Natural killer cell (primary cell): ENCODE measurements around the gene TREX2. TPM values are rescaled to one million over a fixed set of nuclear protein-coding genes. Genes with fewer than 3 reads are reported as not detected.

ENCODE experiments used
- ATAC-seq, 3 donors: fragments of 150-1000 bp in 2 of 3; fragments of 200-7000 bp in 1 of 3; cut with Tn5 transposase; 1 replicate in 1 of 3; 2 replicates in 2 of 3; pipeline ENCODE4 v1.10.0; 2021; ENCODE audit warnings: mild to moderate bottlenecking in 2 of 3, moderate library complexity in 2 of 3
- DNase-seq, 2 donors: peaks; one replicate each; pipeline versions ENCODE4 v3.0.0 to v3.0.0-alpha.2; 2013 to 2021; ENCODE audit warnings: mixed read lengths in 1 of 2
- H3K27ac ChIP-seq: one replicate; pipeline ENCODE4 v1.5.1; 2013; ENCODE audit warnings: mild to moderate bottlenecking, low read length
- H3K27me3 ChIP-seq: one replicate; pipeline ENCODE4 v1.6.1; 2013; ENCODE audit warnings: low read length; ENCODE audit not compliant: control insufficient read depth, insufficient read depth
- H3K36me3 ChIP-seq: one replicate; pipeline ENCODE4 v1.6.1; 2013; ENCODE audit warnings: low read length; ENCODE audit not compliant: control insufficient read depth, insufficient read depth
- H3K4me1 ChIP-seq: one replicate; pipeline ENCODE4 v1.6.1; 2013; ENCODE audit warnings: low read length; ENCODE audit not compliant: control insufficient read depth, insufficient read depth
- H3K4me3 ChIP-seq: one replicate; pipeline ENCODE4 v1.5.1; 2013; ENCODE audit warnings: low read length
- H3K9me3 ChIP-seq: one replicate; pipeline ENCODE4 v1.6.1; 2013; ENCODE audit warnings: low read length; ENCODE audit not compliant: control insufficient read depth, insufficient read depth
- H3K27ac Mint-ChIP-seq, 2 donors: one replicate each; pipeline ENCODE4 v1.8.0; 2022; ENCODE audit warnings: mild to moderate bottlenecking in 2 of 2, mixed read lengths in 2 of 2, moderate library complexity in 1 of 2
- H3K27me3 Mint-ChIP-seq, 2 donors: one replicate each; pipeline ENCODE4 v1.8.0; 2022; ENCODE audit warnings: low read depth in 2 of 2, mixed read lengths in 2 of 2
- H3K36me3 Mint-ChIP-seq: one replicate; pipeline ENCODE4 v1.8.0; 2022; ENCODE audit warnings: mixed read lengths
- H3K4me1 Mint-ChIP-seq, 2 donors: one replicate each; pipeline ENCODE4 v1.8.0; 2022; ENCODE audit warnings: mixed read lengths in 2 of 2
- H3K4me3 Mint-ChIP-seq: one replicate; pipeline ENCODE4 v1.8.0; 2022; ENCODE audit warnings: mild to moderate bottlenecking, moderate library complexity, mixed read lengths
- H3K9me3 Mint-ChIP-seq, 2 donors: one replicate each; pipeline ENCODE4 v1.8.0; 2022; ENCODE audit warnings: mixed read lengths in 2 of 2
- CTCF ChIP-seq: fragments of 200-600 bp; IDR thresholded peaks from one replicate; pipeline ENCODE4 v1.8.0; 2022; ENCODE audit warnings: antibody characterized with exemption
- WGBS: methylation state at CpG from one replicate; pipeline ENCODE4 v1.1.7; 2013; ENCODE audit warnings: missing lambda C conversion rate; ENCODE audit not compliant: insufficient coverage; 5-methylcytosine and 5-hydroxymethylcytosine counted together
- intact Hi-C: fragments of 100-400 bp; cut with micrococcal nuclease; formaldehyde crosslinking; loops from one replicate; pipeline ENCODE4 v1.14.2; 2022
- total RNA-seq, 4 donors: library from RNA; stranded (reverse); fragments of 120-200 nt in 1 of 4; gene quantifications; one replicate each; pipeline versions ENCODE4 v1.2.3 to v1.2.4, GENCODE V29; 2013 to 2022

Gene TREX2
- 1 to 10 TPM; 1.6 to 3.4 (median 3.1) TPM for total RNA-seq
- total RNA-seq (2013): 1.2 TPM

- H3K27ac ChIP-seq: no peak within 1 kb of the TSS
- no peaks in the 10 kb centered on the region for H3K27me3 ChIP-seq
- Mint-ChIP-seq H3K9me3 (no peaks in the 10 kb centered on the region), H3K27me3 (no peaks in the 10 kb centered on the region), H3K36me3 (no peaks in the 10 kb centered on the region), H3K4me3 (no peak within 1 kb of the TSS), H3K4me1 (no peaks in the 10 kb centered on the region), H3K27ac (no peak within 1 kb of the TSS)
- H3K4me1 ChIP-seq: no peaks in the 10 kb centered on the region
- ATAC-seq (peak in 1 of 3 donors; percentile 36), DNase-seq (no peak)
- no peak within 1 kb of the TSS for H3K4me3 ChIP-seq
- 78% methylated on average over 30 of the region's 30 CpGs for WGBS
- no peak for TF ChIP-seq CTCF
- H3K9me3 ChIP-seq: no peaks in the 10 kb centered on the region
- H3K36me3 ChIP-seq: peaks cover 2% of the 10 kb centered on the region
- intact Hi-C loops: no loop called here
Measured at GRCh38 chrX:153445856-153446635, at the start of gene TREX2. TREX2 (minus strand) TSS chrX:153446056; CDS start chrX:153445430, 626 bp downstream.

GRCh38 chrX:153495362-153495751 is 49.5 kb upstream of the TREX2 start:
- no peaks in the 10 kb centered on the region for H3K9me3 Mint-ChIP-seq
- H3K27ac ChIP-seq: no peak overlapping the region
- 51% methylated on average over 17 of the region's 17 CpGs for WGBS
- no peaks in the 10 kb centered on the region for H3K27me3 ChIP-seq
- no peaks in the 10 kb centered on the region for H3K9me3 ChIP-seq
- no peak overlapping the region for H3K4me3 Mint-ChIP-seq
- H3K36me3 ChIP-seq: no peaks in the 10 kb centered on the region
- H3K27me3 Mint-ChIP-seq: peaks cover 0 to 2% of the 10 kb centered on the region in 2 donors
- H3K4me1 ChIP-seq: no peaks in the 10 kb centered on the region
- DNase-seq (no peak), ATAC-seq (peak in 1 of 3 donors; percentile 8)
- no peaks in the 10 kb centered on the region for H3K36me3 Mint-ChIP-seq
- H3K4me1 Mint-ChIP-seq: peaks cover 0 to 3% of the 10 kb centered on the region in 2 donors
- no peak overlapping the region for H3K27ac Mint-ChIP-seq
- no peak overlapping the region for H3K4me3 ChIP-seq
- no peak for TF ChIP-seq CTCF
- intact Hi-C loops: no loop called here

GRCh38 chrX:153494541-153495361 is 48.9 kb upstream of the TREX2 start, which contains the start of gene BGN:
BGN (plus strand) TSS chrX:153494980; CDS start chrX:153504632, 9,652 bp downstream.
- DNase-seq: peak in 1 of 2 donors; percentile 34
- ATAC-seq: peak in 2 of 3 donors; percentile 47

More at GRCh38 chrX:153494541-153495361, 48.9 kb upstream of the TREX2 start, which contains the start of gene BGN:
- no peak for TF ChIP-seq CTCF
- Histone ChIP-seq H3K4me1 (no peaks in the 10 kb centered on the region), H3K27ac (no peak within 1 kb of the TSS), H3K9me3 (no peaks in the 10 kb centered on the region), H3K4me3 (no peak within 1 kb of the TSS), H3K36me3 (no peaks in the 10 kb centered on the region), H3K27me3 (no peaks in the 10 kb centered on the region)
- Mint-ChIP-seq H3K36me3 (no peaks in the 10 kb centered on the region), H3K9me3 (no peaks in the 10 kb centered on the region), H3K27me3 (peaks cover 0 to 2% of the 10 kb centered on the region in 2 donors), H3K4me3 (no peak within 1 kb of the TSS), H3K4me1 (peaks cover 0 to 3% of the 10 kb centered on the region in 2 donors), H3K27ac (no peak within 1 kb of the TSS)
- intact Hi-C loops: no loop called here
- WGBS: 22% methylated on average over 32 of the region's 41 CpGs
